Measurements from ENCODE around the gene CGB7. TPM values are rescaled to one million over a fixed set of nuclear protein-coding genes. Genes with fewer than 3 reads are reported as not detected.
A peak's percentile ranks its signal among the peaks of the same experiment; 100 is the strongest.

The CGB7 gene
- total and polyA plus RNA-seq, 2 donors (not counting 3 experiments of a cell fraction or from before 2014, with no cell fraction given) = 0.41 to 0.42 TPM

DNA sequence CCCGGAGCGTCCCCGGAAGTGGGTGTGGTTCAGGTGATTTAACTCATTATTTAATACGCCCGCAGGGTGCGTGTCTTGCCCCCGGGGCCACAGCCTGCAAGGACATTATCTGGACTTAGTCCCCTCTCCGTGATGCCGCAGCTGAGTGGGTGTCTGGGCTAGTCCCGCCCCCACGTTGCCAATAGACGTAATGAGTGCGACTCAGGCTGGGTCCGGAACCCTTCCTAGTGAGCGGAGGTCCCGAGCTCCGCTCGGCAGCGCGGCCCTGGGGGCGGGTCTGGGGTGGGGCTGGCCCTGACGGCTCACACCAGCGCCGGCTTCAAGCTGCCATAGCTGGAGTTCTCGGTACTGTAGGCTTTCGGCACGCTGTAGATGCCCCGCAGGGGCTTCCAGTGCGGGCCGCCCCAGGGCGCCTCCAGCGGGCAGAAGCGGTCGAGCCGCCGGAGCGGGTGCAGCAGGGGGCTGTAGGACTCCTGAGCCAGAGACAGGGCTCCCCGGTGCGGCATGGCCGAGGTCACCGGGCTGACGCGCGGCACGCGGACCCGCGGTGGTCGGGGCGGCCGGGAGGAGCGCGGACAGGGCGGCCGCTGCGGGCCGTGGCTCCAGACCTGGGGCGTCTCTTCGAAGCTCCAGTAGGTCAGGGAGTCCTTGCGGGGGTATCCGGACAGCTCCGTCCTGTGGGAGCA, 39.7 kb downstream of the CGB7 start:
- H3K9ac ChIP-seq (replicated peaks; ENCODE audit: extremely low read depth, insufficient read depth, low read length) = no peak overlapping the region
- H3K4me3 ChIP-seq (replicated peaks in 1 of 3; ENCODE audit: insufficient read depth in 1 of 3, low read depth in 1 of 3, low read length in 3 of 3) = peak overlapping the region; percentile 25 to 40 (median 26)
- FAIRE-seq = peak; percentile 70
- CTCF ChIA-PET = interaction anchor here (0.7 to 5.4 kb wide), 8 partner anchors 9 to 56 kb away, joined by 3 to 37 read pairs (median 5); partner anchors contain the start of genes GYS1 and RUVBL2
- TF ChIP-seq JUN (IDR thresholded peaks at IDR 0.05; ENCODE audit: borderline replicate concordance, insufficient read depth, insufficient read length, low read depth) = no peak
- TF ChIP-seq, protein P1, sequence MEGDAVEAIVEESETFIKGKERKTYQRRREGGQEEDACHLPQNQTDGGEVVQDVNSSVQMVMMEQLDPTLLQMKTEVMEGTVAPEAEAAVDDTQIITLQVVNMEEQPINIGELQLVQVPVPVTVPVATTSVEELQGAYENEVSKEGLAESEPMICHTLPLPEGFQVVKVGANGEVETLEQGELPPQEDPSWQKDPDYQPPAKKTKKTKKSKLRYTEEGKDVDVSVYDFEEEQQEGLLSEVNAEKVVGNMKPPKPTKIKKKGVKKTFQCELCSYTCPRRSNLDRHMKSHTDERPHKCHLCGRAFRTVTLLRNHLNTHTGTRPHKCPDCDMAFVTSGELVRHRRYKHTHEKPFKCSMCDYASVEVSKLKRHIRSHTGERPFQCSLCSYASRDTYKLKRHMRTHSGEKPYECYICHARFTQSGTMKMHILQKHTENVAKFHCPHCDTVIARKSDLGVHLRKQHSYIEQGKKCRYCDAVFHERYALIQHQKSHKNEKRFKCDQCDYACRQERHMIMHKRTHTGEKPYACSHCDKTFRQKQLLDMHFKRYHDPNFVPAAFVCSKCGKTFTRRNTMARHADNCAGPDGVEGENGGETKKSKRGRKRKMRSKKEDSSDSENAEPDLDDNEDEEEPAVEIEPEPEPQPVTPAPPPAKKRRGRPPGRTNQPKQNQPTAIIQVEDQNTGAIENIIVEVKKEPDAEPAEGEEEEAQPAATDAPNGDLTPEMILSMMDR (IDR thresholded peaks at IDR 0.05; ENCODE audit: extremely low read depth in 1 of 2, insufficient read depth in 1 of 2, low read depth in 1 of 2, low read length in 2 of 2) = peak; percentile 48 to 75
- TF ChIP-seq FOS (IDR thresholded peaks at IDR 0.05; ENCODE audit: borderline replicate concordance, insufficient read depth, low read length) = no peak
- TF ChIP-seq EZH2 (IDR thresholded peaks at IDR 0.05; ENCODE audit: borderline replicate concordance, low read depth, low read length, severe bottlenecking) = no peak
- no peak for TF ChIP-seq GATA2 (IDR thresholded peaks at IDR 0.05; ENCODE audit: insufficient read depth, insufficient read length, low read depth, low read length)
- TF ChIP-seq POLR2AphosphoS5 (IDR thresholded peaks at IDR 0.05; ENCODE audit: insufficient read depth, low read depth, low read length) = peak; percentile 65
- TF ChIP-seq, protein P2, sequence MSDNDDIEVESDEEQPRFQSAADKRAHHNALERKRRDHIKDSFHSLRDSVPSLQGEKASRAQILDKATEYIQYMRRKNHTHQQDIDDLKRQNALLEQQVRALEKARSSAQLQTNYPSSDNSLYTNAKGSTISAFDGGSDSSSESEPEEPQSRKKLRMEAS (IDR thresholded peaks at IDR 0.05; ENCODE audit: insufficient read depth, insufficient read length) = no peak
- no peak for TF ChIP-seq MYC (IDR thresholded peaks at IDR 0.05; ENCODE audit: low read depth, low read length)
- peak; percentile 45 for TF ChIP-seq POLR2A (IDR thresholded peaks at IDR 0.05; ENCODE audit: low read depth, low read length)
- peaks cover 0 to 5% of the 10 kb centered on the region in 2 experiments for H3K27me3 ChIP-seq (ENCODE audit: control insufficient read depth in 2 of 2, insufficient read depth in 2 of 2, low read length in 2 of 2)
- peak overlapping the region; percentile 34 for H2AFZ ChIP-seq (ENCODE audit: low read depth, low read length)
- DNase-seq (ENCODE audit: low read depth, low spot score) = peak; percentile 70
- dilution Hi-C loops (cut with MboI; ENCODE audit: extremely low pct_ligation_motif_present, low sequenced_read_pairs) = no loop called here
- peaks cover 10% of the 10 kb centered on the region for H3K4me1 ChIP-seq (ENCODE audit: control insufficient read depth, extremely low read depth, insufficient read depth, low read length)
- POLR2A ChIA-PET = no interaction called here
- H3K9me1 ChIP-seq (replicated peaks; ENCODE audit: control insufficient read depth, extremely low read depth, insufficient read depth, low read length) = no peaks in the 10 kb centered on the region
- peak overlapping the region; percentile 52 for H3K4me2 ChIP-seq (ENCODE audit: insufficient read depth, low read length)
- no TSS peak for BruUV-seq (replicated peaks)
- intact Hi-C loops (cut with micrococcal nuclease) = no loop called here
- no peaks in the 10 kb centered on the region for H3K79me2 ChIP-seq (ENCODE audit: control insufficient read depth, insufficient read depth, low read length)
- peaks cover 0 to 17% of the 10 kb centered on the region in 2 experiments for H3K36me3 ChIP-seq (ENCODE audit: control insufficient read depth in 2 of 2, extremely low read depth in 1 of 2, insufficient read depth in 2 of 2, low read length in 2 of 2)
- no peaks in the 10 kb centered on the region for H3K9me3 ChIP-seq (replicated peaks; ENCODE audit: control insufficient read depth, insufficient read depth, low read length)
- H3K27ac ChIP-seq (ENCODE audit: insufficient read depth, low read depth, low read length) = no peak overlapping the region
- H4K20me1 ChIP-seq (replicated peaks; ENCODE audit: control insufficient read depth, extremely low read depth, insufficient read depth, low read length) = no peaks in the 10 kb centered on the region

All from endothelial cell of umbilical vein (primary cell).